D341Med (cell line): Measurements from ENCODE around the gene GPN1.
A peak's percentile ranks its signal among the peaks of the same experiment; 100 is the strongest.
"Not testable (repeated sequence)": the region's sequence is repeated elsewhere in the genome, so short reads cannot be mapped to it uniquely, and the experiment has no call there.

ENCODE experiments used
- DNase-seq: peaks from one replicate; pipeline ENCODE4 v3.0.0; 2012; ENCODE audit warnings: low spot score

Gene GPN1

GRCh38 chr2:27627963-27628766, 685 bp upstream of the GPN1 start:
- no peak for DNase-seq

GRCh38 chr2:27630257-27630656, 1.4 kb downstream of the GPN1 start:
- DNase-seq: not testable (repeated sequence)

GRCh38 chr2:27634291-27634690, 5.4 kb downstream of the GPN1 start:
- no peak for DNase-seq

GRCh38 chr2:27636766-27637165, 7.9 kb downstream of the GPN1 start:
- no peak for DNase-seq

- DNase-seq: no peak
Measured at GRCh38 chr2:27638037-27638637, 9.3 kb downstream of the GPN1 start.

- no peak for DNase-seq
Measured at GRCh38 chr2:27638709-27639108, 9.9 kb downstream of the GPN1 start.

- DNase-seq: no peak
Measured at GRCh38 chr2:27640722-27641245, 11.9 kb downstream of the GPN1 start.

- no peak for DNase-seq
Measured at GRCh38 chr2:27645197-27645596, 16.3 kb downstream of the GPN1 start.

GRCh38 chr2:27647289-27647688, 18.4 kb downstream of the GPN1 start:
- DNase-seq: no peak

- no peak for DNase-seq
Measured at GRCh38 chr2:27647737-27648136, 18.9 kb downstream of the GPN1 start.

GRCh38 chr2:27651056-27651455, 22.2 kb downstream of the GPN1 start:
- no peak for DNase-seq

- no peak for DNase-seq
Measured at GRCh38 chr2:27652341-27652740, 23.5 kb downstream of the GPN1 start.

- DNase-seq: no peak
Measured at GRCh38 chr2:27652790-27653189, 23.9 kb downstream of the GPN1 start.

- no peak for DNase-seq
Measured at GRCh38 chr2:27653397-27653796, 24.5 kb downstream of the GPN1 start.

- peak; percentile 42 for DNase-seq
Measured at GRCh38 chr2:27655155-27655951, 26.5 kb downstream of the GPN1 start.

- no peak for DNase-seq
Measured at GRCh38 chr2:27661371-27661770, 32.5 kb downstream of the GPN1 start.

- peak; percentile 77 for DNase-seq
Measured at GRCh38 chr2:27663285-27664153, 34.7 kb downstream of the GPN1 start, which contains the start of the genes SLC4A1AP and SUPT7L. SLC4A1AP (plus strand) TSS chr2:27663889; CDS start chr2:27663915, 26 bp downstream. SUPT7L (minus strand) TSS chr2:27663614; CDS start chr2:27662192, 1,422 bp downstream.

GRCh38 chr2:27664154-27664574, 35.3 kb downstream of the GPN1 start:
- DNase-seq: no peak

GRCh38 chr2:27664622-27665363, 35.9 kb downstream of the GPN1 start:
- no peak for DNase-seq

- DNase-seq: no peak
Measured at GRCh38 chr2:27667446-27667845, 38.6 kb downstream of the GPN1 start.

GRCh38 chr2:27671235-27671634, 42.4 kb downstream of the GPN1 start:
- DNase-seq: no peak
